Ovary (tissue), 1 donor: ENCODE measurements around the gene ATP6V1C2.

ENCODE experiments used
- EP300 ChIP-seq: sonication (generic); formaldehyde crosslinking; IDR thresholded peaks from one replicate; pipeline ENCODE4 v1.6.1; 2017; ENCODE audit warnings: antibody characterized with exemption
- POLR2A ChIP-seq: fragments of 450-650 bp; IDR thresholded peaks from one replicate; pipeline ENCODE4 v1.6.1; 2017; ENCODE audit warnings: antibody characterized with exemption, mild to moderate bottlenecking, moderate library complexity

GRCh38 chr2:10784719-10785118 lies 63.3 kb downstream of the ATP6V1C2 start:
- TF ChIP-seq POLR2A: no peak
- no peak for TF ChIP-seq EP300
